Immature natural killer cell (primary cell): Measurements from ENCODE around the gene ROR2. TPM values are rescaled to one million over a fixed set of nuclear protein-coding genes. Genes with fewer than 3 reads are reported as not detected.
"Not testable (repeated sequence)": the region's sequence is repeated elsewhere in the genome, so short reads cannot be mapped to it uniquely, and the experiment has no call there.

Experiments used
- DNase-seq, 3 donors: peaks; one replicate each; pipeline ENCODE4 v3.0.0; 2022; ENCODE audit warnings: mixed read lengths in 1 of 3
- H3K27ac Mint-ChIP-seq, 6 donors: one replicate each; pipeline ENCODE4 v1.8.0; 2020; ENCODE audit warnings: mixed read lengths in 6 of 6, mild to moderate bottlenecking in 5 of 6, inconsistent platforms in 4 of 6, moderate library complexity in 3 of 6
- H3K27me3 Mint-ChIP-seq, 3 donors: one replicate each; pipeline ENCODE4 v1.8.0; 2020 to 2021; ENCODE audit warnings: low read depth in 3 of 3, mild to moderate bottlenecking in 3 of 3, mixed read lengths in 3 of 3, moderate library complexity in 3 of 3, inconsistent platforms in 1 of 3
- H3K36me3 Mint-ChIP-seq, 3 donors: one replicate each; pipeline ENCODE4 v1.8.0; 2020; ENCODE audit warnings: mixed read lengths in 3 of 3, inconsistent platforms in 2 of 3, mild to moderate bottlenecking in 2 of 3
- H3K4me1 Mint-ChIP-seq, 2 donors: one replicate each; pipeline ENCODE4 v1.8.0; 2020; ENCODE audit warnings: inconsistent platforms in 2 of 2, mild to moderate bottlenecking in 2 of 2, mixed read lengths in 2 of 2, moderate library complexity in 1 of 2
- H3K4me3 Mint-ChIP-seq, 5 donors: one replicate each; pipeline ENCODE4 v1.8.0; 2020; ENCODE audit warnings: mild to moderate bottlenecking in 5 of 5, mixed read lengths in 5 of 5, inconsistent platforms in 3 of 5, moderate library complexity in 3 of 5
- H3K9me3 Mint-ChIP-seq, 6 donors: one replicate each; pipeline ENCODE4 v1.8.0; 2020; ENCODE audit warnings: mild to moderate bottlenecking in 6 of 6, mixed read lengths in 6 of 6, inconsistent platforms in 4 of 6, moderate library complexity in 3 of 6
- polyA plus RNA-seq, 3 donors: library from polyadenylated mRNA; unstranded; fragments of 300-500 nt; fragmentation: Illumina TruSeq; gene quantifications; one replicate each; pipeline ENCODE4 v1.2.3, GENCODE V29; 2021

ROR2 gene
- polyA plus RNA-seq, 3 donors from 2014 or later, result not detected

GRCh38 chr9:91927922-91928510 is 22.0 kb downstream of the ROR2 start:
- H3K9me3 Mint-ChIP-seq, result peaks cover 18 to 33% (median 30%) of the 10 kb centered on the region in 6 donors
- H3K36me3 Mint-ChIP-seq, result peaks cover 5 to 10% (median 9%) of the 10 kb centered on the region in 3 donors

GRCh38 chr9:91924090-91924489 is 25.9 kb downstream of the ROR2 start:
- H3K27me3 Mint-ChIP-seq, result peaks cover 2 to 26% (median 9%) of the 10 kb centered on the region in 3 donors
- no peaks in the 10 kb centered on the region for H3K36me3 Mint-ChIP-seq
- no peaks in the 10 kb centered on the region for H3K4me1 Mint-ChIP-seq
- H3K4me3 Mint-ChIP-seq, result no peak overlapping the region
- no peak overlapping the region for H3K27ac Mint-ChIP-seq
- peaks cover 3 to 5% (median 4%) of the 10 kb centered on the region in 6 donors for H3K9me3 Mint-ChIP-seq
- no peak for DNase-seq

More at GRCh38 chr9:91927922-91928510, 22.0 kb downstream of the ROR2 start:
- Mint-ChIP-seq H3K27ac (no peak overlapping the region), H3K4me3 (no peak overlapping the region), H3K4me1 (no peaks in the 10 kb centered on the region), H3K27me3 (peaks cover 2 to 10% (median 9%) of the 10 kb centered on the region in 3 donors)
- DNase-seq, result no peak

- Mint-ChIP-seq H3K4me3 (no peak overlapping the region), H3K27ac (no peak overlapping the region), H3K4me1 (no peaks in the 10 kb centered on the region), H3K27me3 (peaks cover 2 to 26% (median 7%) of the 10 kb centered on the region in 3 donors), H3K9me3 (peaks cover 0 to 2% (median 0%) of the 10 kb centered on the region in 6 donors), H3K36me3 (no peaks in the 10 kb centered on the region)
- DNase-seq, result no peak
Observed at GRCh38 chr9:91923145-91923544, 26.9 kb downstream of the ROR2 start.

GRCh38 chr9:91921371-91921770 is 28.7 kb downstream of the ROR2 start:
- DNase-seq, result no peak
- Mint-ChIP-seq H3K36me3 (no peaks in the 10 kb centered on the region), H3K27me3 (peaks cover 3 to 28% (median 5%) of the 10 kb centered on the region in 3 donors), H3K4me3 (no peak overlapping the region), H3K9me3 (no peaks in the 10 kb centered on the region), H3K4me1 (no peaks in the 10 kb centered on the region), H3K27ac (no peak overlapping the region)

GRCh38 chr9:91920630-91921350 is 29.2 kb downstream of the ROR2 start:
- no peak overlapping the region for H3K4me3 Mint-ChIP-seq
- no peak overlapping the region for H3K27ac Mint-ChIP-seq

GRCh38 chr9:91919621-91920020 is 30.4 kb downstream of the ROR2 start:
- Mint-ChIP-seq H3K27ac (no peak overlapping the region), H3K36me3 (no peaks in the 10 kb centered on the region), H3K4me1 (no peaks in the 10 kb centered on the region), H3K9me3 (no peaks in the 10 kb centered on the region), H3K27me3 (peaks cover 5 to 25% (median 6%) of the 10 kb centered on the region in 3 donors), H3K4me3 (no peak overlapping the region)
- DNase-seq, result no peak

More at GRCh38 chr9:91920630-91921350, 29.2 kb downstream of the ROR2 start:
- DNase-seq, result no peak
- H3K4me1 Mint-ChIP-seq, result no peaks in the 10 kb centered on the region
- no peaks in the 10 kb centered on the region for H3K9me3 Mint-ChIP-seq
- H3K27me3 Mint-ChIP-seq, result peaks cover 5 to 28% (median 5%) of the 10 kb centered on the region in 3 donors
- no peaks in the 10 kb centered on the region for H3K36me3 Mint-ChIP-seq

- DNase-seq, result no peak
- H3K4me1 Mint-ChIP-seq, result no peaks in the 10 kb centered on the region
- no peak overlapping the region for H3K27ac Mint-ChIP-seq
- H3K36me3 Mint-ChIP-seq, result no peaks in the 10 kb centered on the region
- no peak overlapping the region for H3K4me3 Mint-ChIP-seq
- H3K27me3 Mint-ChIP-seq, result peaks cover 3 to 20% (median 3%) of the 10 kb centered on the region in 3 donors
- H3K9me3 Mint-ChIP-seq, result no peaks in the 10 kb centered on the region
Observed at GRCh38 chr9:91917436-91917835, 32.6 kb downstream of the ROR2 start.

- no peaks in the 10 kb centered on the region for H3K9me3 Mint-ChIP-seq
- H3K4me3 Mint-ChIP-seq, result no peak overlapping the region
- no peak for DNase-seq
- H3K4me1 Mint-ChIP-seq, result no peaks in the 10 kb centered on the region
- H3K27ac Mint-ChIP-seq, result no peak overlapping the region
- H3K36me3 Mint-ChIP-seq, result no peaks in the 10 kb centered on the region
- H3K27me3 Mint-ChIP-seq, result peaks cover 3 to 17% (median 3%) of the 10 kb centered on the region in 3 donors
Observed at GRCh38 chr9:91915524-91916263, 34.3 kb downstream of the ROR2 start.

GRCh38 chr9:91914937-91915336 is 35.1 kb downstream of the ROR2 start:
- H3K4me3 Mint-ChIP-seq, result no peak overlapping the region
- no peaks in the 10 kb centered on the region for H3K4me1 Mint-ChIP-seq
- H3K27me3 Mint-ChIP-seq, result peaks cover 3 to 12% (median 3%) of the 10 kb centered on the region in 3 donors
- H3K27ac Mint-ChIP-seq, result no peak overlapping the region
- no peaks in the 10 kb centered on the region for H3K9me3 Mint-ChIP-seq
- H3K36me3 Mint-ChIP-seq, result no peaks in the 10 kb centered on the region
- no peak for DNase-seq

- Mint-ChIP-seq H3K4me3 (no peak overlapping the region), H3K36me3 (no peaks in the 10 kb centered on the region), H3K9me3 (no peaks in the 10 kb centered on the region), H3K27ac (no peak overlapping the region), H3K4me1 (no peaks in the 10 kb centered on the region), H3K27me3 (peaks cover 3 to 8% (median 3%) of the 10 kb centered on the region in 3 donors)
- DNase-seq, result no peak
Observed at GRCh38 chr9:91914404-91914803, 35.6 kb downstream of the ROR2 start.

GRCh38 chr9:91913986-91914385 is 36.0 kb downstream of the ROR2 start:
- no peaks in the 10 kb centered on the region for H3K4me1 Mint-ChIP-seq
- H3K9me3 Mint-ChIP-seq, result no peaks in the 10 kb centered on the region
- H3K27me3 Mint-ChIP-seq, result peaks cover 3 to 8% (median 3%) of the 10 kb centered on the region in 3 donors
- DNase-seq, result no peak
- H3K27ac Mint-ChIP-seq, result no peak overlapping the region
- H3K4me3 Mint-ChIP-seq, result no peak overlapping the region
- no peaks in the 10 kb centered on the region for H3K36me3 Mint-ChIP-seq

- Mint-ChIP-seq H3K27ac (no peak overlapping the region), H3K4me1 (no peaks in the 10 kb centered on the region), H3K9me3 (no peaks in the 10 kb centered on the region), H3K27me3 (peaks cover 3 to 8% (median 3%) of the 10 kb centered on the region in 3 donors), H3K36me3 (no peaks in the 10 kb centered on the region), H3K4me3 (no peak overlapping the region)
- no peak for DNase-seq
Observed at GRCh38 chr9:91913096-91913495, 36.9 kb downstream of the ROR2 start.

GRCh38 chr9:91911657-91912056 is 38.4 kb downstream of the ROR2 start:
- no peak overlapping the region for H3K4me3 Mint-ChIP-seq
- H3K27me3 Mint-ChIP-seq, result peaks cover 0 to 3% (median 3%) of the 10 kb centered on the region in 3 donors
- no peak for DNase-seq
- no peak overlapping the region for H3K27ac Mint-ChIP-seq
- no peaks in the 10 kb centered on the region for H3K9me3 Mint-ChIP-seq
- no peaks in the 10 kb centered on the region for H3K36me3 Mint-ChIP-seq
- peaks cover 0 to 2% of the 10 kb centered on the region in 2 donors for H3K4me1 Mint-ChIP-seq

GRCh38 chr9:91909256-91909655 is 40.8 kb downstream of the ROR2 start:
- not testable (repeated sequence) for H3K4me1 Mint-ChIP-seq, H3K9me3 Mint-ChIP-seq, H3K27me3 Mint-ChIP-seq, H3K27ac Mint-ChIP-seq, H3K36me3 Mint-ChIP-seq, DNase-seq, H3K4me3 Mint-ChIP-seq
